ENCODE results near the gene TASOR. TPM values are rescaled to one million over a fixed set of nuclear protein-coding genes. Genes with fewer than 3 reads are reported as not detected.

TASOR gene
- total RNA-seq, 4 donors from 2014 or later, result 44.2 to 86.4 (median 59.9) TPM

DNA sequence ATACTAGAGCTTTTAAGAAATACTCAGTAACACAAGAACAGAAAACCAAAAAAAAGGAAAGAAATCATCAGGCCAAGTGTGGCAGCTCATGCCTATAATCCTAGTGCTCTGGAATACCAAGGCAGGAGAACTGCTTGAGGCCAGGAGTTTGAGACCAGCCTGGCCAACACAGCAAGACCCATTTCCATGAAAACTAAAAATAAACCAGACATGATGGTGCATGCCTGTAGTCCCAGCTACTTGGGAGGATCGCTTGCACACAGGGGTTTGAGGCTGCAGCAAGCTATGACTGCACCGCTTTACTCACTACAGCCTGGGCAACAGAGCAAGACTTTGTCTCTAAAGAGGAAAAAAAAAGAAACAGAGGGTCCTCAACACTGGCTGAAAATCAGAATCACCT, 18.2 kb downstream of the TASOR start:
- DNase-seq (ENCODE audit: low spot score), result no peak
- TF ChIP-seq, protein P1, sequence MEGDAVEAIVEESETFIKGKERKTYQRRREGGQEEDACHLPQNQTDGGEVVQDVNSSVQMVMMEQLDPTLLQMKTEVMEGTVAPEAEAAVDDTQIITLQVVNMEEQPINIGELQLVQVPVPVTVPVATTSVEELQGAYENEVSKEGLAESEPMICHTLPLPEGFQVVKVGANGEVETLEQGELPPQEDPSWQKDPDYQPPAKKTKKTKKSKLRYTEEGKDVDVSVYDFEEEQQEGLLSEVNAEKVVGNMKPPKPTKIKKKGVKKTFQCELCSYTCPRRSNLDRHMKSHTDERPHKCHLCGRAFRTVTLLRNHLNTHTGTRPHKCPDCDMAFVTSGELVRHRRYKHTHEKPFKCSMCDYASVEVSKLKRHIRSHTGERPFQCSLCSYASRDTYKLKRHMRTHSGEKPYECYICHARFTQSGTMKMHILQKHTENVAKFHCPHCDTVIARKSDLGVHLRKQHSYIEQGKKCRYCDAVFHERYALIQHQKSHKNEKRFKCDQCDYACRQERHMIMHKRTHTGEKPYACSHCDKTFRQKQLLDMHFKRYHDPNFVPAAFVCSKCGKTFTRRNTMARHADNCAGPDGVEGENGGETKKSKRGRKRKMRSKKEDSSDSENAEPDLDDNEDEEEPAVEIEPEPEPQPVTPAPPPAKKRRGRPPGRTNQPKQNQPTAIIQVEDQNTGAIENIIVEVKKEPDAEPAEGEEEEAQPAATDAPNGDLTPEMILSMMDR (IDR thresholded peaks at IDR 0.05), result no peak
- no peak for ATAC-seq (ENCODE audit: low FRiP score)

DNA sequence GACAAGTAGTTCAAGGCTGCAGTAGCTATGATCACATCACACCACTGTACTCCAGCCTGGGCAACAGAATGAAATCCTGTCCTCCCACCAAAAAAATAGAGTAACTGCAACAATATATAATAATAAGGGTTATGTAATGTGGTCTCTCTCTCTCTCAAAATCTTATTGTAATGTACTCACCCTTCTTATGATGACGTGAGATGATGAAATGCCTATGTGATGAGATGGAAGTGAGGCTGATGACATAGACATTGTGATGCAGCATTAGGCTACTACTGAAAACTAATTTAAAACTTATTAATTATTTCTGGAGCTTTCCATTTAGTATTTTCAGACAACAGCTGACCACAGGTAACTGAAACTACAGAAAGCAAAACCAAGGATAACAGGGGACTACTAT, 27.4 kb downstream of the TASOR start:
- TF ChIP-seq, protein P1 (IDR thresholded peaks at IDR 0.05), result no peak
- ATAC-seq (ENCODE audit: low FRiP score) (no peak), DNase-seq (ENCODE audit: low spot score) (no peak)

DNA sequence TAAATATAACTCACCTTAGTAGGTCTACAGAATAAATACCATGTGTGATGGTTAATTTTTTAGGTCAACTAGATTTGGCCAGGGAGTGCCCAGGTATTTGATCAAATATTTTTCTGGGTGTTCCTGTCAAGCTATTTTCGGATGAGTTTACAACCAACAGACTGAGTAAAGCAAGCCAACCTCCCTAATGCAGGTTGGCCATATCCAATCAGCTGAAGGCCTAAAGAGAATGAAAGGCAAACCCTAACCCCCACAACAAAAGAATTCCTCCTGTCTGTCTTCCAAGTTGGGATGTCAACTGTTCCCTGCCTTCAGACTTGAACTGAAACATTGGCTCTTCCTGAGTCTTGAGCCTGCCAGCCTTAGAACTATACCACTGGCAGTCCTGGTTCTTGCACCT, 28.6 kb downstream of the TASOR start:
- DNase-seq (ENCODE audit: low spot score) (no peak), ATAC-seq (ENCODE audit: low FRiP score) (no peak)
- TF ChIP-seq, protein P1 (IDR thresholded peaks at IDR 0.05), result no peak

DNA sequence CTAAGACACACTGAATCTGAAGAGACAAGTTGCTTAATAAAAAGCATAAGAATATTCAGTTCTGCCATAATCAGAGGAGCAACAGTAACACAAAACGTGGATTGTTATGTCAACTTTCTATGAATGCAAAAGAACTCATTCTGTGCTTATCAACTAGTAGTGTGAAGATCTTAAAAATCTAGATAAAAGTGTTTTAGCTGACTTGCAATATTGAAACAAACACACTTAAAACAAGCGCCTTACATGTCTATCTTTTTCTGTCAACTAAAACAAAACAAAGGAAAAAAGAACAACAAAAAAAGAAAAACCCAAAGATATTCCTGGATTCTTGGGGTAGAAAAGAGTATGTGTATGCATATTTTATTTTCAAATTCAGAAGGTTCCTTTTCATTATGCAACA, 37.7 kb downstream of the TASOR start:
- TF ChIP-seq, protein P1 (IDR thresholded peaks at IDR 0.05), result no peak
- DNase-seq (ENCODE audit: low spot score), result no peak
- ATAC-seq (ENCODE audit: low FRiP score), result no peak

DNA sequence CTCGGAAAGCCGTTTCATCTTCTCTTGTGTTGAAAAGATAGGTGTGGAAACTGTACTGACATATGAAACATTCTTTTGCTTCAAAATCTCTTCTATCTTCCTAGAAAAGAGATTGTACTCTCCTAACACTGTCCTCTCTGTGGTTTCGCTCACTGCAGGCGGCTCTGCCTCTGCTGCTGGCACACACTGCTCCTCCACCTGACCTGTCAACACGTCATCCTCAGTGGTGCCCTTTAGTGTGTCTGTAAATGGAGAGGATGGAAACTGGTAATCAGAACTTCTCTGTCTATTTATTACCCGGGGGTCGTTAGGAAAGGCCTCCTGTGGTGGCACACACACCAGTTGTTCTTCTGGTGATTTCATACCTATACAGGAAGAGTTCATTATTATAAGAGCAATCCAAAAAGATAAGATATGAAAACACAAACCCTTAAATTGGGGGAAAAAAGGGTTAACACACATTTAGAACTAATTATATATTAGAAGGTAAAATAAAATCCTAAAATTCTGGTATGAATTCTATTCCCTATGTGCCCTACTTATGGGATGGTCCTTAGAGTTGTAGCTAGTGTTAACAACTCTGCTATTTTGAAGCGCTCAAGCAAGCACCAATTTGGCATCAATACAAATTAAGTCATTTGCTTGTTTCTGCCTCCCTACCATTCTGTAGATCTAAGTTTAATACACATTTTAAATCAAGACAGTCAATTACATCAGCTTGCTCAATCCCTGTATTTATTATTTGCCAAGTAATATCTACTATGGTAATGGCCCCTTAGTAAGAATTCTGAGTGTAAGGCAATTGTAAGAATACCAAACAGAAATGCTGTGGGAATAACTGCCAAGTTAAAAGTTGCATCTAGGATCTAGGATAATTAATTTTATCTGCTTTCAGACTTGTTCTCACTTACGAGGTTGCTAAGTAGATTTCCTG, 49.2 kb downstream of the TASOR start:
- TF ChIP-seq, protein P1 (IDR thresholded peaks at IDR 0.05), result no peak
- ATAC-seq (ENCODE audit: low FRiP score) (no peak), DNase-seq (ENCODE audit: low spot score) (no peak)

Other genes with a start within 250 kb of the TASOR start
- gene ERC2, start 214.8 kb downstream of the TASOR start, total RNA-seq, result 1 to 10 TPM in 2 of 4 donors, under 1 TPM in 1, not detected in 1; 0.75 to 4.2 (median 2.3) TPM
- 10 to 100 TPM; 20.0 to 39.1 (median 27.2) TPM for gene CCDC66, start 126.1 kb downstream of the TASOR start, total RNA-seq
- 10 to 100 TPM; 16.9 to 26.3 (median 21.9) TPM for gene ARHGEF3, start 118.7 kb upstream of the TASOR start, total RNA-seq

All from omental fat pad (tissue), 4 donors.